NK-92 (cell line): ENCODE data around the gene SPTLC3.
"Not testable (repeated sequence)": the region's sequence is repeated elsewhere in the genome, so short reads cannot be mapped to it uniquely, and the experiment has no call there.

Experiments
- DNase-seq: peaks from one replicate; lab custom pipeline; 2025; ENCODE audit not compliant: unreplicated experiment; lab: John Stamatoyannopoulos, UW

Gene SPTLC3

GRCh38 chr20:13008761-13009681 is at the start of gene SPTLC3:
TSS of gene SPTLC3 (plus strand) at chr20:13008972. CDS start at chr20:13009268, 296 bp downstream.
- no peak for DNase-seq

GRCh38 chr20:12961725-12962124 is 47.0 kb upstream of the SPTLC3 start:
- no peak for DNase-seq

GRCh38 chr20:12962895-12963294 is 45.9 kb upstream of the SPTLC3 start:
- DNase-seq: no peak

DNA sequence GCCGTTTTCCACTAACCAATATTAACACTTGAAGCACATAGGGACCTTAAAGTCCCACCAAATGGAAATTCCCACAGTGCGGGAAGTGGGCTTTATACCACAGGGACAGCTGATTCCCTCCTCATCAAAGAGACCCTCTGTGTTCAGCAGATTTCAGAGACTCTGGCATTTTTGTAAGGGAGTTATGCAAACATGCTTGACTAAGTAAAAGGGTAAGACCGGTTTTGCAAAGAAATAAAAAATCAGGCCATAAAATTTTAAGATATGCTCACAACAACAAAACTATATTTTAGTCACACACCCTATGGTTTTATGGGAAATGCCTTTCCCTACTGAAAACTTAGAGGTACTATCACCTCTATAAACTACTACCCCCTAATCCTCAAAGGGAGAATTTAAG is 45.4 kb upstream of the SPTLC3 start:
- no peak for DNase-seq

DNA sequence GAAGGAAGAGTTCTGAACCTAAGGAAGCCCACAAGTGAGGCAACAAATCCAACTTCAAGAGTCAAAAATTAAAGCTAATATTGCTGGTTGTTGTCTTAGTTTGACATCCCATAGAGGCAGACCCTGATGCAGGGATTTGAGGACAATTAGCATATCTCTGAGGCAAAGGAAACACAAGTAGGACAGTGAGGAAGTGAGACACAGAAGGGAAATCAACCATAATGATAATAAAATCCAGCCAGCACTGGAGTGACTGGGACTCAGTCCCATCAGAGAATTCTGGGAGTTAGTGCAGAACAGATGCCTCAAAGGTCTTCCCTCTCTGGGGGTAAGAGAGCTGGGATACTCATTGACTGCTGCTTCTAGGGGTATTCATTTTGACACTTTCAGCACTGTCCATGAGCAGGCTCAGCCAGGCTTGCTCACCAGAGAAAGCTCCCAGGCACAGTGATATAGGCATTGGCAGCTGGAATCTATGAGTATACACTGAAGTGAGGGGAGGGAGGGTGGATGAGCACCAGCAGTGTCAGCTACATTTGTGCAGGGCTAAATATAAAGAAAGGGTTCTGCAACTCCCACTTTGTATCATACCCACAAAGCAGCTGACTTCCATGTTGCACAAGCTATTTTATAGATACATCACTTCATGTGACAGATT is 43.4 kb upstream of the SPTLC3 start:
- no peak for DNase-seq

GRCh38 chr20:12965870-12966251 is 42.9 kb upstream of the SPTLC3 start:
- no peak for DNase-seq

DNA sequence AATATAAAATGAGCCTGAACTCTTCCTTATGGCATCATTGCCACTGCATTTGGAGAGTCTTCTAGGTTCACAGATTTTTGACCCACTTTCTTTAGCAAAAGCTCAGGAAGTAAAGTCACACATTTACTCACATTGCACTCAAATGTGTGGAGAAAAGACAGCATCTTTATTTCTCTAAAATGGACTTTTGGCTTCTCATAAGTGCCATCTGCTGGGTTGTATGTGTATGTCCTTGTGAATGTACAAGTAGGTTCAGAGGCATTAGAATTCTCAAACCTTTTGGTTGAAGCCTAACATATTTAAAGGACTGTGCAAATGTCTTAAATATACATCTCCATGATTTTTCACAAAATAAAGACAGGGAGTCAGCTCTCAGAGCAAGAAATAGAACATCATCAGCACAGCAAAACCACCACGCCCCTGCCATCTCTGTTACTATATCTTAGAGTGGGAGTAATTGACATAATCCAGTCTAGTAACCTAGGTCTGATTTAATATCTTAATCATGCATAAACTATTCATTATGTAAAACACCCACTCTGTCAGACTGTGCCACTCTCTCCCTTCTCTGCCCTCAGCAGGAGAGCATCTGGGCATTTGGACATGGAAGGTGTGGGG is 42.2 kb upstream of the SPTLC3 start:
- DNase-seq: no peak

DNA sequence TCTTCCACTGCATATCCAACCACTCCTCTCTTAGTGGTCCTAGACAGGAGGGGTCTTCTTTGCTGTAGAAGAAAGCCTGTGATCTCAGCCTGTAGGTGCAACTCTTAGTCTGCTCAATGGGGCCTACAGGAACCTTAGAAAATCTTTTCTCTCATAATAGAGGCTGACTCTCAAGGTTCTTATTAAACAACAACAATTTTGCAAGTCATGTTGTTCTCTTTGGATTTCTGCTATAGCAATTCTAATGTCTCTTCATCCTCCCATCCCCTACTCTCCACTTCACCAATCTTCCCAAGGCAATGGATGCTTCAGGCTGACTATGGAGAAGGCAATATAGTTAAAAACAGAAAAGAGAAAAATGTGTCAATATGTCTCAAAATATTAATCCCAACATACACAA is 40.8 kb upstream of the SPTLC3 start:
- no peak for DNase-seq

- DNase-seq: no peak
Observed at GRCh38 chr20:12968472-12968871, 40.3 kb upstream of the SPTLC3 start.

- DNase-seq: no peak
Observed at GRCh38 chr20:12969071-12969669, 39.6 kb upstream of the SPTLC3 start.

DNA sequence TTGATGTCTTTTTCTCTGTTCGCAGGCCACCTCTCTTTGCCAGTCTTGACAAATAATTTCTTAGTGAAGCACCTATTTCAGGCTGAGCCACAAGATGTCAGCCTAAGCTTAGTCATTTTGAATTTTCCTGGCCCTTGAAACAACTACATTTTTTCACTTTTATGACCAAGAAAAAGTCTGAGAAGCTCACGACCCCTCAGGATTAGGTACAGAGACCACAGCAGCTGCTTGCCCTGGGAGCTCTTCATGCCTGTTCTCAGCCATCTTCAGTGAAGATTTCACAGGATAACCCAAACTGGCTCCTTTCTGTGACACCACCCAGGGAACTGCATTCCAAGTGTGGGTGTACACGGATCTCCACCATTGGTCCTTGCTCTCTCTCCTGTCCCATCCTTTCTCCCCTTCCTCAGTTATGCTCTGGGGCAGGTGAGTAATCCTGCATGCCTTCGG is 38.4 kb upstream of the SPTLC3 start:
- no peak for DNase-seq

DNA sequence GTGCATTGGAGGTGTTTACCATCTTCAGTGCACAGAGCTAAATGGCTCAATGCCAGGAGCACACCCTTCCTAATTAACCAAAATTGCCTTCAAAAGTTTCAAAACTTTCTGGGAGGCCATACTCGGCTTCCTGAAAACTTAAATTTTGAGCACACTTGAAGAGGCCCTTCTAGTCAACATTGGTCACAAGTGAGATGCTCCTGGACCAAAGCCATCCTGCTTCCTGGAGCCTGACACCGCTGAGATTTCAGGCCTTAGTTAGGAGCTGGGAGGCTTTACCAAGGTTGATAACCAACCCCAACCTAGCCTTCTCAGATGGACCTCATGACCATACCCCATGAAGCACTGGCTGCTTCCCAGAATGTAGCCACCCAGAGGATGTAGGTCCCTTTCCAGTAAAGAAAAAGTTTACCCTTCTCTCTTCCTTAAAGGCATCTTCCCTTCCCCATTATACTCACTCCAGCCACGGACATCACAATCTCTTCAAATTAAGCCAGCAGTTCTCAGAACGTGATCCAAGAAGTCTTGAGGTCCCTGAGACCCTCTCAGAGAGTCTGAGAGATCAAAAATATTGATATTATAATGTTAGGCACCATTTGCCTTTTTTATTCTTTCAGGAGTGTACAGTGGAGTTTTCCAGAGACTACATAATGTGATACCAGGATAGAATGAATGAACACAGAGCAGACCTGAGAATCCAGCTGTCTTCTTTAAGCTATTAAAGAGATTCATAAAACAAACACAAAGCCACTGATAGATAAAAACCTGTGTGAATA is 32.8 kb upstream of the SPTLC3 start:
- DNase-seq: no peak

DNA sequence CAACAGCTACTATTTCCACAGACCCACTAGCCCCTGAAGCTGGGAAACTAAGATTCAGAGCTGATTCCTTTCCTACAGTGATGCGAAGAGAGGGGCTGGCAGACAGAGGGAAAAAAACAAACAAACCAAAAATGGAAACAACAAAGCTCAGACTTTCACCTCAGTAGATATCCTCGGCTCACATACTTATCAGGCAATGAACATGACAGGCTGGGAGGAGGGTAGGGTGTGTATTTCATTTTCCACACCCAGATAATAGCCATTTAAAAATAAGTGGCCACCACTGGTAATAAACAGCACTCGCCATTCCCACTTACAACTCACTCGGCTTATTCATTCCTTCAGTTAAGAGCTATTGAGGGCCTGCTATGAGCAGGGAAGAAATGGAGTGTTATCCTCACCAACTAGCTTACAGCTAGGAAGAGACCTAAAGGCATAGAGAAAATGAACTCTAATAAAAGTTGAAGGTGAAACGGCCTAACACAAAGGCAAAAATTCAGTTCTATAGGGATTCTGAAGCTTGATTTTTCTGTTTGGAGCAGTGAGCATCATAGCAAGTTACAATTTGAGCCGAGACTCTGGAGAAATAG is 32.0 kb upstream of the SPTLC3 start:
- DNase-seq: no peak

- DNase-seq: no peak
Observed at GRCh38 chr20:12977328-12978125, 31.2 kb upstream of the SPTLC3 start.

DNA sequence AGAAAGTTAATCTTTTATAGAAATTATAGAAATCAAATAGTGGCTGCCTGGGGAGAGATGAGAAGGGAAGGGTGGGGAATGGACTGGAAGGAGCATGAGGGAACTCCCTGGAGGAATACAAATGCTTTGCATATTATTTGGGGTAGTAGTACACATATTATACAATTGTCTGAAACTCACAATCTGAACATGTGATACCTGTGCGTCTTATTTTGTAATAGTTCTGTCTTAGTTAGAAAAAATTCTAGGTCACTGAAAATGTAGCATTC is 30.7 kb upstream of the SPTLC3 start:
- DNase-seq: no peak

DNA sequence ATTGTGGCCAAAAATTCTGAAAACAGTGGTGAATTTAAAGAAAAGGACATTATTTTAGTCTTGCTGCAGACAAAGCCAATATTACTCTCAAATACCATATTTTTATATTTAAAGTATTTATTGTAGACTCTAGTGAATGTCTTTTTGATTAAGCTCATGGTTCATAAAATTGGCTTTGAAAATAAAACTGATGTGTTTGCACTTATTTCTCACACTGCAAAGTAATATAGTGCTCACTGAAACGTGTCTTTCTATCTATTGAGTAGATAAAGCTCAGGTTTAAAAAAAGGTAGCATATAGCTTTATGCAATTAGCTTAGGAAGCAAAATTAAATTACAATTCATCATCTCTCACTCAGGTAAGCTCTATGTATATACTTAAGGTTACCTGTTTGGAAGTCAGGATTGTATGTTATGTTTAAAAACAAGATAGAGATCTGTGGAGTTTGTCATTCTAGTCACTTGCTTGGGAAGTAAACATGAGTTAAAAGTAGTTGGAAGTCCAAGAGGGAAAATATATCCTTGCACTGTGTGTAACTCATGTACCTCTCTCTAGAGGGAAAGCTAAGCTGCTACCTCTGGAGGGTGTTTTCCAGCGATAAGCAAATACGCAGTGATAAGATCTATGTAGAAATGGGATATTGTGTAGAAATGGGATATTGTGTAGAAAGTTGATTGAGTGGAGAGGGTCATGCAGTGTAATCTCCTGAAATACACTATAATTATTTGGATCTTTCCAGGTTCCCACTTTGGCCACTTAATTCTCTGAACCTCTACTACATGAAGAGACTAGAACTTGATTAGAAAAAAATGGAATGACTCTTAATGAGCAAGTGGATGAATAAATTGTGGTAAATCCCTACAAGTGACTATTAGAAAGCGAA is 29.9 kb upstream of the SPTLC3 start:
- no peak for DNase-seq

GRCh38 chr20:12979713-12980112 is 29.1 kb upstream of the SPTLC3 start:
- not testable (repeated sequence) for DNase-seq

DNA sequence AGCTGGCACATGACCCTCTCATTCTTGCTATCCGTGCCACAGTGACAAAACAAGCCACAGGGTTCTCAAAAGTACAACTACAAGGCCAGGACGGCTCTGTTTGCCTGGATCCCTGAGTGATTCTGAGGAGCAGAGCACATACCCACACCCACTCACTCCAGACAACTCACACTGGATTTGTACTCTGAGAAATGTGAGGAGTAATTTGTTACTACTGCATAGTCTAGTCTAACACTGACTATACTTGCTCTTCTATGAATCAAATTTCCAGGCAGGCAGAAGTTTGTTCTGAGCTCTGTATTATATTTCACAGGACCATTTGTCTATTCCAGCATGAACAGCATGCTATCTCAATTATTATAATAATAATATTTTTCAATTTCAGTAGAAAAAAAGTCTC is 26.7 kb upstream of the SPTLC3 start:
- DNase-seq: no peak
